Neuronal stem cell (in vitro differentiated cells): ENCODE results near the gene LY86.

Experiments
- DNase-seq: peaks from one replicate; pipeline ENCODE4 v3.0.0-alpha.2; 2013; ENCODE audit warnings: low spot score
- H2AFZ ChIP-seq: one replicate; pipeline ENCODE4 v1.6.1; 2013; ENCODE audit warnings: mild to moderate bottlenecking, low read length, inconsistent platforms
- H2AK5ac ChIP-seq: 2 replicates; pipeline ENCODE4 v1.6.1; 2013; ENCODE audit warnings: low read depth, mild to moderate bottlenecking, inconsistent platforms, low read length, moderate library complexity, mixed read lengths
- H2BK120ac ChIP-seq: 2 replicates; pipeline ENCODE4 v1.6.1; 2013; ENCODE audit warnings: low read depth, mild to moderate bottlenecking, inconsistent platforms, low read length, moderate library complexity, mixed read lengths
- H2BK12ac ChIP-seq: one replicate; pipeline ENCODE4 v1.6.1; 2013; ENCODE audit warnings: low read length, inconsistent platforms
- H2BK15ac ChIP-seq: 2 replicates; pipeline ENCODE4 v1.6.1; 2013; ENCODE audit warnings: mild to moderate bottlenecking, low read length, inconsistent platforms, mixed read lengths
- H2BK5ac ChIP-seq: one replicate; pipeline ENCODE4 v1.6.1; 2013; ENCODE audit warnings: inconsistent platforms, mild to moderate bottlenecking, low read length, moderate library complexity
- H3K14ac ChIP-seq: one replicate; pipeline ENCODE4 v1.6.1; 2013; ENCODE audit warnings: low read length, inconsistent platforms
- H3K18ac ChIP-seq: 2 replicates; pipeline ENCODE4 v1.6.1; 2013; ENCODE audit warnings: low read length, inconsistent platforms
- H3K23ac ChIP-seq: 2 replicates; pipeline ENCODE4 v1.6.1; 2013; ENCODE audit warnings: low read depth, mild to moderate bottlenecking, mixed read lengths, low read length, inconsistent platforms; ENCODE audit not compliant: poor library complexity
- H3K27ac ChIP-seq: replicated peaks from 3 replicates; pipeline ENCODE4 v1.5.1; 2013; ENCODE audit warnings: low read length, inconsistent platforms
- H3K27me3 ChIP-seq, 3 experiments: 2 replicates each; pipeline ENCODE4 v1.6.1; 2013; ENCODE audit warnings: low read length in 3 of 3, mild to moderate bottlenecking in 2 of 3, inconsistent platforms in 1 of 3, low read depth in 1 of 3, mixed read lengths in 1 of 3, moderate library complexity in 1 of 3; ENCODE audit not compliant: control insufficient read depth in 3 of 3, insufficient read depth in 3 of 3
- H3K36me3 ChIP-seq, 2 donors: replicated peaks in 1 of 2; 2 replicates each; pipeline ENCODE4 v1.6.1; 2013; ENCODE audit warnings: low read length in 2 of 2; ENCODE audit not compliant: control insufficient read depth in 2 of 2, insufficient read depth in 2 of 2
- H3K4ac ChIP-seq: 2 replicates; pipeline ENCODE4 v1.6.1; 2013; ENCODE audit warnings: inconsistent platforms, mild to moderate bottlenecking, low read length, moderate library complexity
- H3K4me1 ChIP-seq, 2 donors: 1 replicate in 1 of 2; 2 replicates in 1 of 2; pipeline ENCODE4 v1.6.1; 2013; ENCODE audit warnings: low read length in 2 of 2, low read depth in 1 of 2; ENCODE audit not compliant: control insufficient read depth in 2 of 2, insufficient read depth in 1 of 2
- H3K4me2 ChIP-seq: one replicate; pipeline ENCODE4 v1.6.1; 2013; ENCODE audit warnings: mild to moderate bottlenecking, low read length, inconsistent platforms; ENCODE audit not compliant: insufficient read depth, poor library complexity, severe bottlenecking
- H3K4me3 ChIP-seq, 2 donors: 2 replicates each; pipeline ENCODE4 v1.5.1; 2013; ENCODE audit warnings: low read length in 2 of 2, mild to moderate bottlenecking in 2 of 2, inconsistent platforms in 1 of 2, moderate library complexity in 1 of 2
- H3K79me1 ChIP-seq: one replicate; pipeline ENCODE4 v1.6.1; 2013; ENCODE audit warnings: low read depth, mild to moderate bottlenecking, inconsistent platforms, low read length, moderate library complexity
- H3K9ac ChIP-seq: one replicate; pipeline ENCODE4 v1.6.1; 2013; ENCODE audit warnings: mild to moderate bottlenecking, low read depth, low read length, inconsistent platforms; ENCODE audit not compliant: poor library complexity
- H3K9me3 ChIP-seq, 2 donors: replicated peaks in 1 of 2; 2 replicates each; pipeline versions ENCODE3 to v1.6.1; 2013; ENCODE audit warnings: low read length in 2 of 2, mild to moderate bottlenecking in 2 of 2, inconsistent platforms in 1 of 2, low read depth in 1 of 2, mixed read lengths in 1 of 2, moderate library complexity in 1 of 2; ENCODE audit not compliant: control insufficient read depth in 2 of 2, insufficient read depth in 1 of 2
- H4K8ac ChIP-seq: one replicate; pipeline ENCODE4 v1.6.1; 2013; ENCODE audit warnings: low read depth, mild to moderate bottlenecking, inconsistent platforms, low read length, moderate library complexity
- H4K91ac ChIP-seq: one replicate; pipeline ENCODE4 v1.6.1; 2013; ENCODE audit warnings: low read length, low read depth, mild to moderate bottlenecking, inconsistent platforms; ENCODE audit not compliant: poor library complexity
- WGBS, 2 donors: extraction: QIAGEN DNeasy Blood & Tissue Kit; methylation state at CpG; one replicate each; pipeline ENCODE4 v1.1.7; 2013; ENCODE audit warnings: missing lambda C conversion rate in 2 of 2, mixed read lengths in 1 of 2; ENCODE audit not compliant: insufficient read length in 2 of 2, insufficient replicate concordance in 1 of 2; ENCODE audit errors: extremely low coverage in 2 of 2; 5-methylcytosine and 5-hydroxymethylcytosine counted together

LY86 gene

DNA sequence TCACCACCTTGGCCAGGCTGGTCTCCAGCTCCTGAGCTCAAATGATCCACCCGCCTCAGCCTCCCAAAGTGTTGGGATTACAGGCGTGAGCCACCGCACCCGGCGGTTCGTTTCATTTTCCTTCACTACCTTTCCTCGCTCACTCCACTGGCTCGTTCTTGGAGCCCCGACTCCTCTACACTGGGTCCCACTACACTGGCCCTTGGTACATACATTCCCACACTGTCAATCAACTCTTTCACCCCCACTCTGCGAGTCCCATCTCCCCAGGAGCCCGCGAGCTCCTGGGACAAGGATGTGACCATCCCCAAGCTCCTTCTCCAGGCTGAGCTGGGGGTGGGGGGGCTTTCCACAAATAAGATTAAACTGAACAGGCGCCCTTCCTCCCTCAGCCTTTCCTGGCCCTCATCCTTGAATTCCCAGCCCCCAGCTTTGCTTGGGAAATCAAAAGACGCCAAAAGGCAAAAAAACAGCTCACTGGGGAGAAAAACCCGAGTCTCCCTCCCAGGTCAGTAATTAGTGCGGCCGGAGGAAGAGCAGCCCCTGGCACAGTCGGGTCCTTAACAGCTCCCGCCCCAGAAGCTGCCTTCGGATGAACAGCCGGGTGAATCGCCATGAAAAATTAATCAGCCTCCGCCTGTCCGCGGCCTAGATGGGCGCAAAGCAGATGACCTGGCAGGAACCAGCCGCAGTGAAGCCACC, 42.8 kb upstream of the LY86 start:
- H3K4me1 ChIP-seq = peaks cover 0 to 1% of the 10 kb centered on the region in 2 donors
- H3K36me3 ChIP-seq = no peaks in the 10 kb centered on the region
- no peak overlapping the region for H3K23ac ChIP-seq
- no peak overlapping the region for H2BK120ac ChIP-seq
- H3K4me2 ChIP-seq = peak overlapping the region; percentile 83
- H3K79me1 ChIP-seq = no peaks in the 10 kb centered on the region
- H2AK5ac ChIP-seq = no peak overlapping the region
- WGBS, 2 donors = no CpG with 5 or more reads among the region's 27 CpGs
- no peaks in the 10 kb centered on the region for H3K9me3 ChIP-seq
- H3K9ac ChIP-seq = peak overlapping the region; percentile 81
- H2BK12ac ChIP-seq = no peak overlapping the region
- peaks cover 0 to 17% (median 3%) of the 10 kb centered on the region in 3 experiments for H3K27me3 ChIP-seq
- peak overlapping the region; percentile 81 for H2BK15ac ChIP-seq
- peak overlapping the region; percentile 90 for H3K14ac ChIP-seq
- H4K91ac ChIP-seq = no peak overlapping the region
- no peak overlapping the region for H4K8ac ChIP-seq
- peak overlapping the region; percentile 72 for H2AFZ ChIP-seq
- H3K27ac ChIP-seq = no peak overlapping the region
- H2BK5ac ChIP-seq = no peak overlapping the region
- no peak overlapping the region for H3K4ac ChIP-seq
- H3K4me3 ChIP-seq = peak overlapping the region; percentile 13 to 79
- no peak for DNase-seq
- H3K18ac ChIP-seq = peak overlapping the region; percentile 98

DNA sequence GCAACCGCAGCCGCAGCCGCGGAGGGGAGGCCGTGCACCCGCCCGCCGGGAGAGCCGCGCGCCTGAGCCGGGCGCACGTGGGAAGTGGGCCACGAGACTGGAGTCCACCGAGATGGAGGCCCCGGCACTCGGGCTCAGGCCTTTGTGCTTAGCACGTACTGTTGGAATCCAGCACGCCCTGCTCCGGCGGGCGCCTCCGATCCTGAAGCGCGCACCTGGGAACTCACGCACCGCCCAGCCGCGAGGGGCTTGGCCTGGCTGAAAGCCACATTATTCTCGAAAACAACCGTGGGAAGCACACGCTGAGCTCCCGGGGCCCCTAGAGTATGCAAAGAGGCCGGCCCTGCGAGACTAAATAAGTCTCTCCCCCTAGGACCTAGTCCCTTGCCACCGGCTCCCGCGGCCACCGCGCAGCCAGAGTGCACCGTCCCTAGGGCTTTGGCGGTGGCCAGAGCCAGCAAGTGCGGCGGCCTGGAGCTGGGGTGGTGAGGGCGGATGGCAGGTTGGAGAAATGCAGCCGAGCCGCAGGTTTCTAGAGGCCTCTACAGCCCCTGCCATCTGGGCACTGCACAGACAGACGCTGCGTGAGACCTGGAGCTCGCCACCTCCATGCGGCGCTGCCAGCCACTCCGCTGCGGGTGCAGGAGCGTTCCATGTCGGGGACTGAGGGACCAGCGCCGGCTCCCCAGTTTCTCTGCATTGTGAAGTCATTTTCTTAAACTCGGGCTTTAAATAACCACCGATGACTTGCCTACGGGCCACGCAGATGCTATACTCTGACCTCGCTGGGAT, 42.0 kb upstream of the LY86 start:
- Histone ChIP-seq H2BK12ac (no peak overlapping the region), H3K9me3 (no peaks in the 10 kb centered on the region), H4K91ac (no peak overlapping the region), H3K27me3 (peaks cover 0 to 17% (median 3%) of the 10 kb centered on the region in 3 experiments), H3K9ac (peak overlapping the region; percentile 81), H2AFZ (peak overlapping the region; percentile 72), H3K4me3 (peak overlapping the region; percentile 13 to 79), H2BK5ac (no peak overlapping the region), H3K23ac (peak overlapping the region; percentile 32), H3K4ac (no peak overlapping the region), H2AK5ac (no peak overlapping the region), H3K14ac (peak overlapping the region; percentile 90), H3K4me1 (peaks cover 0 to 1% of the 10 kb centered on the region in 2 donors), H3K79me1 (no peaks in the 10 kb centered on the region), H3K18ac (peak overlapping the region; percentile 98), H3K27ac (no peak overlapping the region), H2BK120ac (no peak overlapping the region), H2BK15ac (peak overlapping the region; percentile 81), H4K8ac (no peak overlapping the region), H3K36me3 (no peaks in the 10 kb centered on the region), H3K4me2 (peak overlapping the region; percentile 83)
- no CpG with 5 or more reads among the region's 64 CpGs for WGBS, 2 donors
- DNase-seq = peak; percentile 47

DNA sequence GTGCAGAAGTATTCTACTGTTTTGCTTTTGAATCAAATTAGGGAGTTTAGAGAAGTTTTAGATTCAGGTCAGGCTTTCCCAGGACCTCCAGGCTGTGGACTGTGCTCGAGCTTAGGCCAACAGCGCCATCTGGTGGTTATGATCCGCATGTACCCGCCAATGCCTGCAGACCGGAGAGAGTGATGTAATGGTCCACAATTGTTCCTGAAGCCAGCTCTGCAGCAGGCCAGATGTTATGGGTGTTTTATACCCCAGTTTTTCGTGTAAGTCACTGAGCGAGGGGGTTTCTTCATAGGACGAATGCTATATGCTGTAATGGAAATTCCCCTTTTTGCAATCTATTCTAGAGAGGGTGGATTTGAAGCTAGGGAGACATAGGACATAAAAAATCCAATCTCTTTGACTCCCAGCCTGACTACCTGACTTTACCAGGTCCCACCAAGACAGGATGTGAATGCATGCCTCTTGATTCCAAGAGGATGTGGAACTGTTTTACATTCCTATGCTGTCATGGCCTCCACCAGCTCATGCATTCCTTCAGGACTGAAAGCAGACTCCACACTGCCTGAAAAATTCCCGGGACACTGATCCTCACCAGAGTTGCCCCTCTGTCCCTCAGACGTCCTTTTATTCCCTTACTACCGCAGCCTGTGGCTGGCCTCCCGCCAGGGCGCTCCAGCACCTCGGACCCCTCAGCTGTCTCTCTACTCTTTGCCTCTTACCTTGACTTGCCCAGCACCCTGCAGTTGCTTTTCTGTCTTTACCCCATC, 41.2 kb upstream of the LY86 start:
- no peak overlapping the region for H3K27ac ChIP-seq
- WGBS, 2 donors = no CpG with 5 or more reads among the region's 14 CpGs
- no peak overlapping the region for H2BK5ac ChIP-seq
- H4K8ac ChIP-seq = peak overlapping the region; percentile 52
- peak overlapping the region; percentile 63 for H3K9ac ChIP-seq
- H2BK12ac ChIP-seq = no peak overlapping the region
- DNase-seq = peak; percentile 90
- no peaks in the 10 kb centered on the region for H3K9me3 ChIP-seq
- H3K27me3 ChIP-seq = peaks cover 0 to 17% (median 3%) of the 10 kb centered on the region in 3 experiments
- H3K23ac ChIP-seq = peak overlapping the region; percentile 26
- no peak overlapping the region for H3K14ac ChIP-seq
- H3K79me1 ChIP-seq = no peaks in the 10 kb centered on the region
- H3K4me2 ChIP-seq = peak overlapping the region; percentile 83
- no peak overlapping the region for H4K91ac ChIP-seq
- peak overlapping the region; percentile 98 for H3K18ac ChIP-seq
- peak overlapping the region; percentile 72 for H2AFZ ChIP-seq
- H3K4me1 ChIP-seq = peaks cover 0 to 1% of the 10 kb centered on the region in 2 donors
- no peak overlapping the region for H2BK15ac ChIP-seq
- no peak overlapping the region for H3K4ac ChIP-seq
- H3K4me3 ChIP-seq = peak overlapping the region; percentile 13 to 79
- H2AK5ac ChIP-seq = no peak overlapping the region
- no peaks in the 10 kb centered on the region for H3K36me3 ChIP-seq
- H2BK120ac ChIP-seq = no peak overlapping the region
